ENCODE results near the gene PTGFR.

DNA sequence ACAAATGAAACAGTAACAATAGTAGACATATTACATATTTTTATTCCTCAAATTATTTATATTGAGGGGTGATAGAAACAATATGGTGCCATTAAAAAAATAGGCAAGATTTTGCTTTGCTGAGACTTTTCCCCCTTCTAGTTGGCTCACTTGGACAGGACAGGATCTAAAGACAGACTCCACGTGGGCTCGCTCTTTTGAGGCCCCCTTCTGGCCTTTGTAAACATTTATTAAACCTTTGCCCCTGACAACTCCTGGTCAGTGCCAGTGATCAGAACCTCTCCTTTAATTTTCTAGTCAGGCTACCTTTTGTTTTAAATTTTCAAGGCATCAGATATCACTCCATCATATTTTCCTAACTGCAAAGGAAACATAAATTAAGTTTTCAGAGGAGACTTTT is 79.8 kb downstream of the PTGFR start:
- no peak for TF ChIP-seq POLR2A (IDR thresholded peaks at IDR 0.05)
- TF ChIP-seq, protein P1, sequence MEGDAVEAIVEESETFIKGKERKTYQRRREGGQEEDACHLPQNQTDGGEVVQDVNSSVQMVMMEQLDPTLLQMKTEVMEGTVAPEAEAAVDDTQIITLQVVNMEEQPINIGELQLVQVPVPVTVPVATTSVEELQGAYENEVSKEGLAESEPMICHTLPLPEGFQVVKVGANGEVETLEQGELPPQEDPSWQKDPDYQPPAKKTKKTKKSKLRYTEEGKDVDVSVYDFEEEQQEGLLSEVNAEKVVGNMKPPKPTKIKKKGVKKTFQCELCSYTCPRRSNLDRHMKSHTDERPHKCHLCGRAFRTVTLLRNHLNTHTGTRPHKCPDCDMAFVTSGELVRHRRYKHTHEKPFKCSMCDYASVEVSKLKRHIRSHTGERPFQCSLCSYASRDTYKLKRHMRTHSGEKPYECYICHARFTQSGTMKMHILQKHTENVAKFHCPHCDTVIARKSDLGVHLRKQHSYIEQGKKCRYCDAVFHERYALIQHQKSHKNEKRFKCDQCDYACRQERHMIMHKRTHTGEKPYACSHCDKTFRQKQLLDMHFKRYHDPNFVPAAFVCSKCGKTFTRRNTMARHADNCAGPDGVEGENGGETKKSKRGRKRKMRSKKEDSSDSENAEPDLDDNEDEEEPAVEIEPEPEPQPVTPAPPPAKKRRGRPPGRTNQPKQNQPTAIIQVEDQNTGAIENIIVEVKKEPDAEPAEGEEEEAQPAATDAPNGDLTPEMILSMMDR (IDR thresholded peaks at IDR 0.05), result no peak
